A549 (cell line): ENCODE results near the gene PLEKHH3. TPM values are rescaled to one million over a fixed set of nuclear protein-coding genes. Genes with fewer than 3 reads are reported as not detected.

Experiments used
- ATAC-seq, 2 experiments: fragments of 200-7000 bp in 1 of 2; fragments of >200 bp in 1 of 2; cut with Nextera tagmentation in 1 of 2; cut with Tn5 transposase in 1 of 2; 3 replicates each; pipeline versions ENCODE4 v1.8.0 to v1.9.1; 2018 to 2020; ENCODE audit warnings: mild to moderate bottlenecking in 1 of 2, moderate library complexity in 1 of 2
- CTCF ChIA-PET: fragments of 300-600 bp; sonication (Branson Sonifier 250); formaldehyde crosslinking; extraction: SDS; loops from one replicate; lab custom pipeline; 2021; ENCODE audit warnings: antibody characterized with exemption, inconsistent platforms; lab: Yijun Ruan, JAX
- POLR2A ChIA-PET: fragments of 350-600 bp; formaldehyde crosslinking; extraction: SDS; loops from one replicate; lab custom pipeline; 2021; ENCODE audit warnings: antibody characterized with exemption, inconsistent platforms; lab: Yijun Ruan, JAX
- DNase-seq, 2 experiments: peaks; one replicate each; pipeline versions ENCODE4 v3.0.0 to v3.0.0-alpha.2; 2011 to 2016; ENCODE audit warnings: low read depth in 1 of 2, low spot score in 1 of 2
- FAIRE-seq: peaks from 2 replicates; lab custom pipeline; 2011; peaks lifted over from hg19 to GRCh38; lab: Jason Lieb, UNC
- H3K27ac ChIP-seq, 2 experiments: fragments of >200 bp; sonication (Bioruptor Twin); formaldehyde crosslinking; 3 replicates each; pipeline ENCODE4 v1.5.1; 2016 to 2017
- H3K4me1 ChIP-seq: fragments of >200 bp; sonication (Bioruptor Twin); formaldehyde crosslinking; 3 replicates; pipeline ENCODE4 v1.6.1; 2016
- H3K4me2 ChIP-seq: fragments of >200 bp; sonication (Bioruptor Twin); formaldehyde crosslinking; 3 replicates; pipeline ENCODE4 v1.6.1; 2016
- H3K4me3 ChIP-seq: fragments of >200 bp; sonication (Bioruptor Twin); formaldehyde crosslinking; 3 replicates; pipeline ENCODE4 v1.5.1; 2016
- H3K9me3 ChIP-seq: fragments of >200 bp; sonication (Bioruptor Twin); formaldehyde crosslinking; 3 replicates; pipeline ENCODE4 v1.6.1; 2016
- CBX8 ChIP-seq: fragments of 200-600 bp; sonication (generic); IDR thresholded peaks from 2 replicates; pipeline ENCODE4 v1.6.1; 2016
- CEBPB ChIP-seq, 2 experiments: fragments of >200 bp in 1 of 2; sonication (Bioruptor Twin) in 1 of 2; formaldehyde crosslinking in 1 of 2; IDR thresholded peaks; 2 replicates each; pipeline ENCODE4 v1.6.1; 2012 to 2016
- EHF ChIP-seq: fragments of 250-450 bp; sonication (Bioruptor Pico); IDR thresholded peaks from 2 replicates; pipeline ENCODE4 v1.5.0; 2020; ENCODE audit warnings: mild to moderate bottlenecking
- EP300 ChIP-seq, 2 experiments: fragments of >200 bp; sonication (Bioruptor Twin); formaldehyde crosslinking; IDR thresholded peaks; 2 replicates in 1 of 2; 3 replicates in 1 of 2; pipeline ENCODE4 v1.6.1; 2016 to 2017
- FOSL2 ChIP-seq, 2 experiments: fragments of 450-650 bp in 1 of 2; fragments of >200 bp in 1 of 2; sonication (Bioruptor Twin) in 1 of 2; formaldehyde crosslinking; IDR thresholded peaks; 2 replicates each; pipeline versions ENCODE4 v1.5.0 to v1.6.1; 2016 to 2020; ENCODE audit warnings: mild to moderate bottlenecking in 1 of 2, moderate library complexity in 1 of 2
- FOXS1 ChIP-seq: fragments of 250-450 bp; sonication (Bioruptor Pico); IDR thresholded peaks from 2 replicates; pipeline ENCODE4 v1.5.0; 2020; ENCODE audit warnings: mild to moderate bottlenecking, moderate library complexity
- HDAC2 ChIP-seq: fragments of 200-600 bp; sonication (generic); IDR thresholded peaks from 2 replicates; pipeline ENCODE4 v1.6.1; 2016
- HEYL ChIP-seq: fragments of 250-450 bp; sonication (Bioruptor Pico); IDR thresholded peaks from 2 replicates; pipeline ENCODE4 v1.8.0; 2021; ENCODE audit warnings: mild to moderate bottlenecking, moderate library complexity
- HOXA7 ChIP-seq: fragments of 250-450 bp; sonication (Bioruptor Pico); IDR thresholded peaks from 2 replicates; pipeline ENCODE4 v1.5.0; 2020; ENCODE audit warnings: mild to moderate bottlenecking, moderate library complexity
- HOXB13 ChIP-seq: fragments of 250-450 bp; sonication (Bioruptor Pico); IDR thresholded peaks from 2 replicates; pipeline ENCODE4 v1.5.0; 2020; ENCODE audit warnings: low read depth, mild to moderate bottlenecking, moderate library complexity
- JUNB ChIP-seq: fragments of >200 bp; sonication (Bioruptor Twin); formaldehyde crosslinking; IDR thresholded peaks from 2 replicates; pipeline ENCODE4 v1.6.1; 2016
- KDM5A ChIP-seq: fragments of 200-600 bp; sonication (generic); IDR thresholded peaks from 2 replicates; pipeline ENCODE4 v1.6.1; 2016; ENCODE audit warnings: antibody characterized with exemption, mild to moderate bottlenecking
- NFE2L2 ChIP-seq: fragments of 150-350 bp; conservative IDR thresholded peaks from 2 replicates; pipeline ENCODE4 v1.6.1; 2014; ENCODE audit warnings: low read length
- NPAS2 ChIP-seq: fragments of 250-450 bp; sonication (Bioruptor Pico); IDR thresholded peaks from 2 replicates; pipeline ENCODE4 v1.8.0; 2022; ENCODE audit warnings: mild to moderate bottlenecking, moderate library complexity, borderline replicate concordance
- NR3C1 ChIP-seq: fragments of >200 bp; sonication (Bioruptor Twin); formaldehyde crosslinking; IDR thresholded peaks from 3 replicates; pipeline ENCODE4 v1.6.1; 2017
- PHF8 ChIP-seq: fragments of 200-600 bp; sonication (generic); IDR thresholded peaks from 2 replicates; pipeline ENCODE4 v1.6.1; 2016; ENCODE audit warnings: low read depth, mild to moderate bottlenecking, antibody characterized with exemption, moderate library complexity, borderline replicate concordance
- RARB ChIP-seq: fragments of 250-450 bp; sonication (Bioruptor Pico); IDR thresholded peaks from 2 replicates; pipeline ENCODE4 v1.8.0; 2021; ENCODE audit warnings: mild to moderate bottlenecking, moderate library complexity
- RNF2 ChIP-seq: fragments of 200-600 bp; sonication (generic); IDR thresholded peaks from 2 replicates; pipeline ENCODE4 v1.6.1; 2016; ENCODE audit warnings: low read depth, mild to moderate bottlenecking, antibody characterized with exemption, moderate library complexity, borderline replicate concordance
- SMC3 ChIP-seq: fragments of >200 bp; sonication (Bioruptor Twin); formaldehyde crosslinking; IDR thresholded peaks from 3 replicates; pipeline ENCODE4 v1.6.1; 2018; ENCODE audit warnings: inconsistent platforms
- SREBF2 ChIP-seq: fragments of 450-650 bp; IDR thresholded peaks from 2 replicates; pipeline ENCODE4 v1.6.1; 2014; ENCODE audit warnings: mild to moderate bottlenecking, moderate library complexity
- TP53 ChIP-seq: fragments of 250-450 bp; sonication (Bioruptor Pico); IDR thresholded peaks from 2 replicates; pipeline ENCODE4 v1.5.0; 2021; ENCODE audit warnings: mild to moderate bottlenecking, moderate library complexity
- ZC3H11A ChIP-seq: fragments of 450-650 bp; IDR thresholded peaks from 2 replicates; pipeline ENCODE4 v1.6.1; 2014; ENCODE audit warnings: antibody characterized with exemption, mild to moderate bottlenecking
- ZFP36 ChIP-seq: fragments of 450-650 bp; IDR thresholded peaks from 2 replicates; pipeline ENCODE4 v1.6.1; 2014; ENCODE audit warnings: borderline replicate concordance; ENCODE audit not compliant: partially characterized antibody
- WGBS: methylation state at CpG from one replicate; pipeline ENCODE4 v1.1.6; 2017; ENCODE audit errors: missing lambda C conversion rate; 5-methylcytosine and 5-hydroxymethylcytosine counted together
- polyA plus RNA-seq, 4 experiments: library from polyadenylated mRNA; depleted of rRNA in 3 of 4; stranded (reverse); fragments of >200 nt; fragmentation: RNase III in 1 of 4; extraction: RNeasy Plus Mini Kit Qiagen cat#74134 plus additional on column Dnase treatment in 1 of 4; gene quantifications; 2 replicates in 3 of 4; 3 replicates in 1 of 4; pipeline ENCODE4 v1.2.3, GENCODE V29; 2011 to 2017
- TF ChIP-seq, protein P1 (sequence below): IDR thresholded peaks from 2 replicates; pipeline ENCODE4 v1.6.1; 2012; ENCODE audit warnings: low read depth, borderline replicate concordance
- TF ChIP-seq, protein P2 (sequence below): IDR thresholded peaks from 2 replicates; pipeline ENCODE4 v1.6.1; 2012
- TF ChIP-seq, protein P3 (sequence below): fragments of >200 bp; sonication (Bioruptor Twin); formaldehyde crosslinking; IDR thresholded peaks from 2 replicates; pipeline ENCODE4 v1.6.1; 2016
- TF ChIP-seq, protein P4 (sequence below): fragments of >200 bp; sonication (Bioruptor Twin); formaldehyde crosslinking; IDR thresholded peaks from 3 replicates; pipeline ENCODE4 v1.5.1; 2016
- TF ChIP-seq, protein P5 (sequence below): fragments of 150-350 bp; IDR thresholded peaks from 2 replicates; pipeline ENCODE4 v1.6.1; 2014; ENCODE audit warnings: low read depth, mild to moderate bottlenecking, low read length
- TF ChIP-seq, protein P6 (sequence below): fragments of >200 bp; sonication (Bioruptor Twin); formaldehyde crosslinking; IDR thresholded peaks from 3 replicates; pipeline ENCODE4 v1.6.1; 2016
- TF ChIP-seq, protein P7 (sequence below): fragments of 250-450 bp; sonication (Bioruptor Pico); IDR thresholded peaks from 2 replicates; pipeline ENCODE4 v1.5.0; 2021; ENCODE audit warnings: mild to moderate bottlenecking, moderate library complexity, borderline replicate concordance
- TF ChIP-seq, protein P8 (sequence below): fragments of 450-650 bp; IDR thresholded peaks from 2 replicates; pipeline ENCODE4 v1.6.1; 2014; ENCODE audit warnings: antibody characterized with exemption
- TF ChIP-seq, protein P9 (sequence below): IDR thresholded peaks from 2 replicates; pipeline ENCODE4 v1.6.1; 2012

Gene PLEKHH3
- polyA plus RNA-seq, 2 of the 4 experiments (the other 2 are of a cell fraction), result 5.5 to 14.0 TPM

DNA sequence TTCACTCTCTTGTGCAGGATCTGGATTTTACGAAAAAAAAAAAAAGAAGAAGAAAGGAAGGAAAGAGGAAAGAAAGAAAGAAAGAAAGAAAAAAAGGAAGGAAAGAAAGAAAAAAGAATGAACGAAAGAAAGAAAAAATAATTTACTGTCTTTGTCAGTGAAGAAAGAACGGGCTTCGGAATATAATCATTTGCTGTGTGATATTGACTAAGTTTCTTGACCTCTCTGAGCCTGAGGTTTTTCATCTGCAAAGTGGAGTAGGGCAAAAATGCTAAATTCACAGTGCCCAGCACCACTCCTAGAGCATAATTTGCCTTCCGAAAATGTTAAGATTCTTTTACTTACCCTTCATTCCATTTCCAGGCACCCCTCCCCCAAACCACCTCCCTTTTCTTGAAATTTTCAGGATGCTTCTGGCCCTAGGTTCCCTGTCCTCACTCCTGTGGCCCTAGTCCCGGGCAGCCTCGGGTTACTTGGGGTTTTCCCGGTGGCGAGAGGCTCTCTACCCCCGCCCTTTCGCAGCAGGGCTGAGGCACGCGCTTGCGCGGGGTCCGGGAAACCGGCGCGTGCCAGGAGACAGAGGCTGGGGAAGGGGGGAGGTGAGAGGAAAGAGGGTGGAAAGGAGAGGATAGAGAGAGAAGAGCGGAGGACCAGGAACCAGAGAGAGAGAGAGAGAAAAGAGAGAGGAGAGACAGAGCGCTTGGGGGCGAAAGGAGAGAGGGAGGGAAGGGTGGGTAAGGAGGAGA, 5.4 kb upstream of the PLEKHH3 start, which contains the start of gene CNTNAP1:
CNTNAP1 (plus strand) TSS at position 556 of the 746 bp plus-strand sequence. CDS start 299 bp downstream, outside the sequence.
- DNase-seq (peak; percentile 56 to 77), FAIRE-seq (no peak), ATAC-seq (peak; percentile 3; a peak in 3 of 6 replicates)
- POLR2A ChIA-PET, result no interaction called here
- Histone ChIP-seq H3K9me3 (no peaks in the 10 kb centered on the region), H3K4me3 (peak within 1 kb of the TSS; percentile 47), H3K4me2 (peak within 1 kb of the TSS; percentile 50), H3K4me1 (peaks cover 34% of the 10 kb centered on the region), H3K27ac (peak within 1 kb of the TSS; percentile 62 to 80)
- CTCF ChIA-PET, result interaction anchor here (0.5 to 4.4 kb wide), 5 partner anchors 36 to 348 kb away, joined by 3 to 44 read pairs (median 3); partner anchors contain the start of gene PSMC3IP
- 44% methylated on average over 22 of the region's 22 CpGs for WGBS
- TF ChIP-seq, protein P1, sequence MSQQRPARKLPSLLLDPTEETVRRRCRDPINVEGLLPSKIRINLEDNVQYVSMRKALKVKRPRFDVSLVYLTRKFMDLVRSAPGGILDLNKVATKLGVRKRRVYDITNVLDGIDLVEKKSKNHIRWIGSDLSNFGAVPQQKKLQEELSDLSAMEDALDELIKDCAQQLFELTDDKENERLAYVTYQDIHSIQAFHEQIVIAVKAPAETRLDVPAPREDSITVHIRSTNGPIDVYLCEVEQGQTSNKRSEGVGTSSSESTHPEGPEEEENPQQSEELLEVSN, result peak; percentile 80
- TF ChIP-seq, protein P2, sequence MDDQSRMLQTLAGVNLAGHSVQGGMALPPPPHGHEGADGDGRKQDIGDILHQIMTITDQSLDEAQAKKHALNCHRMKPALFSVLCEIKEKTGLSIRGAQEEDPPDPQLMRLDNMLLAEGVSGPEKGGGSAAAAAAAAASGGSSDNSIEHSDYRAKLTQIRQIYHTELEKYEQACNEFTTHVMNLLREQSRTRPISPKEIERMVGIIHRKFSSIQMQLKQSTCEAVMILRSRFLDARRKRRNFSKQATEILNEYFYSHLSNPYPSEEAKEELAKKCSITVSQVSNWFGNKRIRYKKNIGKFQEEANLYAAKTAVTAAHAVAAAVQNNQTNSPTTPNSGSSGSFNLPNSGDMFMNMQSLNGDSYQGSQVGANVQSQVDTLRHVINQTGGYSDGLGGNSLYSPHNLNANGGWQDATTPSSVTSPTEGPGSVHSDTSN, result no peak
- TF ChIP-seq, protein P3, sequence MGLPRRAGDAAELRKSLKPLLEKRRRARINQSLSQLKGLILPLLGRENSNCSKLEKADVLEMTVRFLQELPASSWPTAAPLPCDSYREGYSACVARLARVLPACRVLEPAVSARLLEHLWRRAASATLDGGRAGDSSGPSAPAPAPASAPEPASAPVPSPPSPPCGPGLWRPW, result no peak
- TF ChIP-seq NPAS2 (CRISPR knock-in tag) (no peak), SREBF2 (no peak), SMC3 (no peak), NR3C1 (no peak), EP300 (IDR thresholded peaks at IDR 0.05) (no peak), PHF8 (no peak), HOXB13 (CRISPR knock-in tag) (no peak), FOXS1 (CRISPR knock-in tag) (no peak), HDAC2 (peak; percentile 55; the same call in 1 of the 2 replicates), CBX8 (no peak), CEBPB (IDR thresholded peaks at IDR 0.05) (no peak), RARB (CRISPR knock-in tag) (no peak), HOXA7 (CRISPR knock-in tag) (no peak), HEYL (CRISPR knock-in tag) (no peak), TP53 (CRISPR knock-in tag) (no peak), ZFP36 (peak; percentile 88), NFE2L2 (no peak), KDM5A (no peak), EHF (CRISPR knock-in tag) (no peak), RNF2 (no peak), ZC3H11A (no peak), JUNB (no peak), FOSL2 (IDR thresholded peaks at IDR 0.05) (no peak), FOSL2 (CRISPR knock-in tag; IDR thresholded peaks at IDR 0.05) (no peak)
- TF ChIP-seq, protein P4, sequence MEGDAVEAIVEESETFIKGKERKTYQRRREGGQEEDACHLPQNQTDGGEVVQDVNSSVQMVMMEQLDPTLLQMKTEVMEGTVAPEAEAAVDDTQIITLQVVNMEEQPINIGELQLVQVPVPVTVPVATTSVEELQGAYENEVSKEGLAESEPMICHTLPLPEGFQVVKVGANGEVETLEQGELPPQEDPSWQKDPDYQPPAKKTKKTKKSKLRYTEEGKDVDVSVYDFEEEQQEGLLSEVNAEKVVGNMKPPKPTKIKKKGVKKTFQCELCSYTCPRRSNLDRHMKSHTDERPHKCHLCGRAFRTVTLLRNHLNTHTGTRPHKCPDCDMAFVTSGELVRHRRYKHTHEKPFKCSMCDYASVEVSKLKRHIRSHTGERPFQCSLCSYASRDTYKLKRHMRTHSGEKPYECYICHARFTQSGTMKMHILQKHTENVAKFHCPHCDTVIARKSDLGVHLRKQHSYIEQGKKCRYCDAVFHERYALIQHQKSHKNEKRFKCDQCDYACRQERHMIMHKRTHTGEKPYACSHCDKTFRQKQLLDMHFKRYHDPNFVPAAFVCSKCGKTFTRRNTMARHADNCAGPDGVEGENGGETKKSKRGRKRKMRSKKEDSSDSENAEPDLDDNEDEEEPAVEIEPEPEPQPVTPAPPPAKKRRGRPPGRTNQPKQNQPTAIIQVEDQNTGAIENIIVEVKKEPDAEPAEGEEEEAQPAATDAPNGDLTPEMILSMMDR, result no peak
- TF ChIP-seq, protein P5, sequence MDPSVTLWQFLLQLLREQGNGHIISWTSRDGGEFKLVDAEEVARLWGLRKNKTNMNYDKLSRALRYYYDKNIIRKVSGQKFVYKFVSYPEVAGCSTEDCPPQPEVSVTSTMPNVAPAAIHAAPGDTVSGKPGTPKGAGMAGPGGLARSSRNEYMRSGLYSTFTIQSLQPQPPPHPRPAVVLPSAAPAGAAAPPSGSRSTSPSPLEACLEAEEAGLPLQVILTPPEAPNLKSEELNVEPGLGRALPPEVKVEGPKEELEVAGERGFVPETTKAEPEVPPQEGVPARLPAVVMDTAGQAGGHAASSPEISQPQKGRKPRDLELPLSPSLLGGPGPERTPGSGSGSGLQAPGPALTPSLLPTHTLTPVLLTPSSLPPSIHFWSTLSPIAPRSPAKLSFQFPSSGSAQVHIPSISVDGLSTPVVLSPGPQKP, result no peak
- TF ChIP-seq, protein P6, sequence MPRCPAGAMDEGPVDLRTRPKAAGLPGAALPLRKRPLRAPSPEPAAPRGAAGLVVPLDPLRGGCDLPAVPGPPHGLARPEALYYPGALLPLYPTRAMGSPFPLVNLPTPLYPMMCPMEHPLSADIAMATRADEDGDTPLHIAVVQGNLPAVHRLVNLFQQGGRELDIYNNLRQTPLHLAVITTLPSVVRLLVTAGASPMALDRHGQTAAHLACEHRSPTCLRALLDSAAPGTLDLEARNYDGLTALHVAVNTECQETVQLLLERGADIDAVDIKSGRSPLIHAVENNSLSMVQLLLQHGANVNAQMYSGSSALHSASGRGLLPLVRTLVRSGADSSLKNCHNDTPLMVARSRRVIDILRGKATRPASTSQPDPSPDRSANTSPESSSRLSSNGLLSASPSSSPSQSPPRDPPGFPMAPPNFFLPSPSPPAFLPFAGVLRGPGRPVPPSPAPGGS, result no peak
- TF ChIP-seq, protein P7, sequence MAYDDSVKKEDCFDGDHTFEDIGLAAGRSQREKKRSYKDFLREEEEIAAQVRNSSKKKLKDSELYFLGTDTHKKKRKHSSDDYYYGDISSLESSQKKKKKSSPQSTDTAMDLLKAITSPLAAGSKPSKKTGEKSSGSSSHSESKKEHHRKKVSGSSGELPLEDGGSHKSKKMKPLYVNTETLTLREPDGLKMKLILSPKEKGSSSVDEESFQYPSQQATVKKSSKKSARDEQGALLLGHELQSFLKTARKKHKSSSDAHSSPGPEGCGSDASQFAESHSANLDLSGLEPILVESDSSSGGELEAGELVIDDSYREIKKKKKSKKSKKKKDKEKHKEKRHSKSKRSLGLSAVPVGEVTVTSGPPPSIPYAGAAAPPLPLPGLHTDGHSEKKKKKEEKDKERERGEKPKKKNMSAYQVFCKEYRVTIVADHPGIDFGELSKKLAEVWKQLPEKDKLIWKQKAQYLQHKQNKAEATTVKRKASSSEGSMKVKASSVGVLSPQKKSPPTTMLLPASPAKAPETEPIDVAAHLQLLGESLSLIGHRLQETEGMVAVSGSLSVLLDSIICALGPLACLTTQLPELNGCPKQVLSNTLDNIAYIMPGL (CRISPR knock-in tag), result no peak
- TF ChIP-seq, protein P8, sequence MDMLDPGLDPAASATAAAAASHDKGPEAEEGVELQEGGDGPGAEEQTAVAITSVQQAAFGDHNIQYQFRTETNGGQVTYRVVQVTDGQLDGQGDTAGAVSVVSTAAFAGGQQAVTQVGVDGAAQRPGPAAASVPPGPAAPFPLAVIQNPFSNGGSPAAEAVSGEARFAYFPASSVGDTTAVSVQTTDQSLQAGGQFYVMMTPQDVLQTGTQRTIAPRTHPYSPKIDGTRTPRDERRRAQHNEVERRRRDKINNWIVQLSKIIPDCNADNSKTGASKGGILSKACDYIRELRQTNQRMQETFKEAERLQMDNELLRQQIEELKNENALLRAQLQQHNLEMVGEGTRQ, result no peak
- TF ChIP-seq, protein P9, sequence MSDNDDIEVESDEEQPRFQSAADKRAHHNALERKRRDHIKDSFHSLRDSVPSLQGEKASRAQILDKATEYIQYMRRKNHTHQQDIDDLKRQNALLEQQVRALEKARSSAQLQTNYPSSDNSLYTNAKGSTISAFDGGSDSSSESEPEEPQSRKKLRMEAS, result peak; percentile 71
